T1000 (cell line): Measurements from ENCODE around the gene LRRK1.

Experiments used
- DNase-seq: peaks from one replicate; lab custom pipeline; 2025; ENCODE audit warnings: mixed read lengths; lab: John Stamatoyannopoulos, UW

Gene LRRK1

GRCh38 chr15:101004500-101004899, 85.3 kb downstream of the LRRK1 start:
- no peak for DNase-seq

GRCh38 chr15:101004986-101005747, 86.0 kb downstream of the LRRK1 start:
- no peak for DNase-seq

GRCh38 chr15:101006931-101007691, 88.0 kb downstream of the LRRK1 start:
- DNase-seq: peak; percentile 63

GRCh38 chr15:101008158-101009139, 89.3 kb downstream of the LRRK1 start:
- DNase-seq: peak; percentile 72

GRCh38 chr15:101009176-101009575, 90.0 kb downstream of the LRRK1 start:
- DNase-seq: no peak

GRCh38 chr15:101010781-101011180, 91.6 kb downstream of the LRRK1 start:
- no peak for DNase-seq

GRCh38 chr15:101012326-101013200, 93.4 kb downstream of the LRRK1 start:
- DNase-seq: no peak

GRCh38 chr15:101013201-101013550, 94.0 kb downstream of the LRRK1 start:
- no peak for DNase-seq

GRCh38 chr15:101013769-101014675, 94.9 kb downstream of the LRRK1 start:
- DNase-seq: no peak

GRCh38 chr15:101014921-101015841, 96.0 kb downstream of the LRRK1 start:
- DNase-seq: peak; percentile 42

GRCh38 chr15:101016581-101016980, 97.4 kb downstream of the LRRK1 start:
- no peak for DNase-seq

GRCh38 chr15:101017093-101017754, 98.1 kb downstream of the LRRK1 start:
- no peak for DNase-seq

GRCh38 chr15:101018016-101018415, 98.9 kb downstream of the LRRK1 start:
- DNase-seq: no peak

GRCh38 chr15:101018450-101018849, 99.3 kb downstream of the LRRK1 start:
- DNase-seq: no peak

- no peak for DNase-seq
Measured at GRCh38 chr15:101019366-101019896, 100.3 kb downstream of the LRRK1 start.

GRCh38 chr15:101020451-101020850, 101.3 kb downstream of the LRRK1 start:
- no peak for DNase-seq

GRCh38 chr15:101020945-101021344, 101.8 kb downstream of the LRRK1 start:
- no peak for DNase-seq

- DNase-seq: no peak
Measured at GRCh38 chr15:101022306-101022705, 103.1 kb downstream of the LRRK1 start.
